Testis (tissue), 2 donors: ENCODE results near the gene EPN1.

Source experiments
- CTCF ChIP-seq, 3 experiments: fragments of 450-650 bp in 2 of 3; fragments of 200-600 bp in 1 of 3; sonication (generic) in 1 of 3; IDR thresholded peaks; one replicate each; pipeline ENCODE4 v1.5.1; 2016 to 2019; ENCODE audit warnings: antibody characterized with exemption in 3 of 3, mild to moderate bottlenecking in 2 of 3, moderate library complexity in 1 of 3
- POLR2A ChIP-seq: fragments of 450-650 bp; IDR thresholded peaks from one replicate; pipeline ENCODE4 v1.6.1; 2017; ENCODE audit warnings: antibody characterized with exemption, mild to moderate bottlenecking, moderate library complexity

- TF ChIP-seq CTCF (IDR thresholded peaks at IDR 0.05) (no peak), POLR2A (no peak)
Measured at GRCh38 chr19:55712804-55713631, 38.0 kb downstream of the EPN1 start.
